ENCODE data around the gene COL5A1.

DNA sequence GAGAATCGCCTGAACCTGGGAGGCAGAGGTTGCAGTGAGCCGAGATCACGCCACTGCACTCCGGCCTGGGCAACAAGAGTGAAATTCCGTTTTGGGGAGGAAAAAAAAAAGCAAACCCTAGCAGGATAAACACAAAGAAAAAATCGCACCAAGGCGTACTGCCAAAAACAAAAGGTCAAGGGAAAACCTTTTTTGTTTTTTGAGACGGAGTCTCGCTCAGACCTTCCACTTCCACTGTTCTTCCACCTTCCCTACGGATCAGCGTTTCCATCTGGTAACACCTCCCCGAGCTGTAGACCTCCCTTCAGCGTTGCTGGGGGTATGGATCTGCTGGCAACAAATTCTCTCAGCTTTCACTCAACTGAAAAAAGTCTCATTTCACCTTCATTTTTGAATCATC, 218.9 kb downstream of the COL5A1 start:
- TF ChIP-seq POLR2A (IDR thresholded peaks at IDR 0.05) = no peak
- TF ChIP-seq, protein P1, sequence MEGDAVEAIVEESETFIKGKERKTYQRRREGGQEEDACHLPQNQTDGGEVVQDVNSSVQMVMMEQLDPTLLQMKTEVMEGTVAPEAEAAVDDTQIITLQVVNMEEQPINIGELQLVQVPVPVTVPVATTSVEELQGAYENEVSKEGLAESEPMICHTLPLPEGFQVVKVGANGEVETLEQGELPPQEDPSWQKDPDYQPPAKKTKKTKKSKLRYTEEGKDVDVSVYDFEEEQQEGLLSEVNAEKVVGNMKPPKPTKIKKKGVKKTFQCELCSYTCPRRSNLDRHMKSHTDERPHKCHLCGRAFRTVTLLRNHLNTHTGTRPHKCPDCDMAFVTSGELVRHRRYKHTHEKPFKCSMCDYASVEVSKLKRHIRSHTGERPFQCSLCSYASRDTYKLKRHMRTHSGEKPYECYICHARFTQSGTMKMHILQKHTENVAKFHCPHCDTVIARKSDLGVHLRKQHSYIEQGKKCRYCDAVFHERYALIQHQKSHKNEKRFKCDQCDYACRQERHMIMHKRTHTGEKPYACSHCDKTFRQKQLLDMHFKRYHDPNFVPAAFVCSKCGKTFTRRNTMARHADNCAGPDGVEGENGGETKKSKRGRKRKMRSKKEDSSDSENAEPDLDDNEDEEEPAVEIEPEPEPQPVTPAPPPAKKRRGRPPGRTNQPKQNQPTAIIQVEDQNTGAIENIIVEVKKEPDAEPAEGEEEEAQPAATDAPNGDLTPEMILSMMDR (IDR thresholded peaks at IDR 0.05) = no peak
